ENCODE results near the gene ETS1. TPM values are rescaled to one million over a fixed set of nuclear protein-coding genes. Genes with fewer than 3 reads are reported as not detected.

ETS1 gene
- total RNA-seq, 2 donors from 2014 or later = 34.3 to 36.4 TPM

GRCh38 chr11:128610721-128611617 is 23.6 kb upstream of the ETS1 start:
- 82 to 88% methylated on average over 13 to 18 of the region's 18 CpGs for WGBS, 2 experiments (ENCODE audit: insufficient coverage in 1 of 2, insufficient read length in 1 of 2)

DNA sequence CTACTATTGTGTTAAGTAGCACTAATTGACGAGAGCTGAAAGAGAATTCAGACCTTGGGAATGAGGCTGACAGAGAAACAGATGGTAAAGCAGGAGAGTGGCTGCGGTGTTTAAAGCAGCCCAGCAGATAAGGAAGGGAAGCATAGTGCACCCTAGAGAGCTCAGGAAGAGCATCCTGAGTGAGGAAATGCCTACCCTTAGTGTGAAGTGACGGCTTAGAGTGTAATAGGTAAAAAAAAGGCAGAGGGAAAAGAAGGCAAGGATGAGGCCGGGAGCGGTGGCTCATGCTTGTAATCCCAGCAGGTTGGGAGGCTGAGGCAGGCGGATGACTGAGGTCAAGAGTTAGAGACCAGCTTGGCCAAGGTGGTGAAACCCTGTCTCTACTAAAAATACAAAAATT is 22.4 kb upstream of the ETS1 start:
- DNase-seq = peak; percentile 54
- no peak overlapping the region for H3K4me3 Mint-ChIP-seq
- TF ChIP-seq, protein P1, sequence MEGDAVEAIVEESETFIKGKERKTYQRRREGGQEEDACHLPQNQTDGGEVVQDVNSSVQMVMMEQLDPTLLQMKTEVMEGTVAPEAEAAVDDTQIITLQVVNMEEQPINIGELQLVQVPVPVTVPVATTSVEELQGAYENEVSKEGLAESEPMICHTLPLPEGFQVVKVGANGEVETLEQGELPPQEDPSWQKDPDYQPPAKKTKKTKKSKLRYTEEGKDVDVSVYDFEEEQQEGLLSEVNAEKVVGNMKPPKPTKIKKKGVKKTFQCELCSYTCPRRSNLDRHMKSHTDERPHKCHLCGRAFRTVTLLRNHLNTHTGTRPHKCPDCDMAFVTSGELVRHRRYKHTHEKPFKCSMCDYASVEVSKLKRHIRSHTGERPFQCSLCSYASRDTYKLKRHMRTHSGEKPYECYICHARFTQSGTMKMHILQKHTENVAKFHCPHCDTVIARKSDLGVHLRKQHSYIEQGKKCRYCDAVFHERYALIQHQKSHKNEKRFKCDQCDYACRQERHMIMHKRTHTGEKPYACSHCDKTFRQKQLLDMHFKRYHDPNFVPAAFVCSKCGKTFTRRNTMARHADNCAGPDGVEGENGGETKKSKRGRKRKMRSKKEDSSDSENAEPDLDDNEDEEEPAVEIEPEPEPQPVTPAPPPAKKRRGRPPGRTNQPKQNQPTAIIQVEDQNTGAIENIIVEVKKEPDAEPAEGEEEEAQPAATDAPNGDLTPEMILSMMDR (conservative IDR thresholded peaks at IDR 0.05) = no peak
- WGBS, 2 experiments (ENCODE audit: insufficient coverage in 1 of 2, insufficient read length in 1 of 2) = 68 to 74% methylated on average over 5 to 6 of the region's 6 CpGs
- peaks cover 18% of the 10 kb centered on the region for H3K4me1 Mint-ChIP-seq
- no peak overlapping the region for H3K9ac ChIP-seq (ENCODE audit: extremely low read depth, low read length, poor library complexity, severe bottlenecking)
- no peaks in the 10 kb centered on the region for H3K9me3 ChIP-seq (ENCODE audit: control insufficient read depth, low read length)
- peaks cover 2% of the 10 kb centered on the region for H3K4me1 ChIP-seq (ENCODE audit: control insufficient read depth, insufficient read depth, low read length)
- H3K27ac ChIP-seq (ENCODE audit: low read depth, low read length) = no peak overlapping the region
- H3K4me3 ChIP-seq (ENCODE audit: low read length) = no peak overlapping the region
- no peaks in the 10 kb centered on the region for H3K36me3 ChIP-seq (ENCODE audit: control insufficient read depth, insufficient read depth, low read length)
- H3K27me3 Mint-ChIP-seq (ENCODE audit: insufficient read depth) = peaks cover 28% of the 10 kb centered on the region
- no peaks in the 10 kb centered on the region for H3K36me3 Mint-ChIP-seq (ENCODE audit: low read depth)
- no peak overlapping the region for H3K27ac Mint-ChIP-seq
- peaks cover 17% of the 10 kb centered on the region for H3K27me3 ChIP-seq (ENCODE audit: control insufficient read depth, insufficient read depth, low read length, poor library complexity, severe bottlenecking)
- no peaks in the 10 kb centered on the region for H3K9me3 Mint-ChIP-seq

More at GRCh38 chr11:128610721-128611617, 23.6 kb upstream of the ETS1 start:
- Histone ChIP-seq H3K36me3 (ENCODE audit: control insufficient read depth, insufficient read depth, low read length) (no peaks in the 10 kb centered on the region), H3K9me3 (ENCODE audit: control insufficient read depth, low read length) (no peaks in the 10 kb centered on the region), H3K4me3 (ENCODE audit: low read length) (no peak overlapping the region), H3K9ac (ENCODE audit: extremely low read depth, low read length, poor library complexity, severe bottlenecking) (no peak overlapping the region), H3K27me3 (ENCODE audit: control insufficient read depth, insufficient read depth, low read length, poor library complexity, severe bottlenecking) (peaks cover 26% of the 10 kb centered on the region), H3K27ac (ENCODE audit: low read depth, low read length) (no peak overlapping the region), H3K4me1 (ENCODE audit: control insufficient read depth, insufficient read depth, low read length) (no peaks in the 10 kb centered on the region)
- no peak overlapping the region for H3K27ac Mint-ChIP-seq
- peaks cover 17% of the 10 kb centered on the region for H3K4me1 Mint-ChIP-seq
- H3K4me3 Mint-ChIP-seq = no peak overlapping the region
- H3K9me3 Mint-ChIP-seq = no peaks in the 10 kb centered on the region
- TF ChIP-seq, protein P1 (conservative IDR thresholded peaks at IDR 0.05) = no peak
- no peaks in the 10 kb centered on the region for H3K36me3 Mint-ChIP-seq (ENCODE audit: low read depth)
- H3K27me3 Mint-ChIP-seq (ENCODE audit: insufficient read depth) = peaks cover 39% of the 10 kb centered on the region
- DNase-seq = peak; percentile 54

- H3K4me1 Mint-ChIP-seq = peaks cover 22% of the 10 kb centered on the region
- DNase-seq = peak; percentile 26
- Histone ChIP-seq H3K9me3 (ENCODE audit: control insufficient read depth, low read length) (no peaks in the 10 kb centered on the region), H3K27ac (ENCODE audit: low read depth, low read length) (no peak overlapping the region), H3K4me3 (ENCODE audit: low read length) (no peak overlapping the region), H3K36me3 (ENCODE audit: control insufficient read depth, insufficient read depth, low read length) (no peaks in the 10 kb centered on the region), H3K27me3 (ENCODE audit: control insufficient read depth, insufficient read depth, low read length, poor library complexity, severe bottlenecking) (peaks cover 12% of the 10 kb centered on the region), H3K4me1 (ENCODE audit: control insufficient read depth, insufficient read depth, low read length) (peaks cover 2% of the 10 kb centered on the region), H3K9ac (ENCODE audit: extremely low read depth, low read length, poor library complexity, severe bottlenecking) (no peak overlapping the region)
- H3K27me3 Mint-ChIP-seq (ENCODE audit: insufficient read depth) = peaks cover 20% of the 10 kb centered on the region
- H3K36me3 Mint-ChIP-seq (ENCODE audit: low read depth) = no peaks in the 10 kb centered on the region
- TF ChIP-seq, protein P1 (conservative IDR thresholded peaks at IDR 0.05) = no peak
- no peaks in the 10 kb centered on the region for H3K9me3 Mint-ChIP-seq
- H3K27ac Mint-ChIP-seq = no peak overlapping the region
- 92 to 94% methylated on average over 10 of the region's 10 CpGs for WGBS, 2 experiments (ENCODE audit: insufficient coverage in 1 of 2, insufficient read length in 1 of 2)
- no peak overlapping the region for H3K4me3 Mint-ChIP-seq
These were observed 21.5 kb upstream of the ETS1 start for GRCh38 chr11:128608746-128609407.
